Right renal pelvis (tissue), 4 donors: ENCODE measurements around the gene PTPN6. TPM values are rescaled to one million over a fixed set of nuclear protein-coding genes. Genes with fewer than 3 reads are reported as not detected.

Experiments used
- DNase-seq, 4 donors: peaks; one replicate each; pipeline ENCODE4 v3.0.0-alpha.2; 2013; ENCODE audit warnings: low read depth in 4 of 4, low spot score in 3 of 4, missing footprints in 1 of 4
- polyA plus RNA-seq, 4 donors: library from polyadenylated mRNA; unstranded; fragments of 120-200 nt; gene quantifications; one replicate each; pipeline ENCODE4 v1.2.1, GENCODE V29; 2013; ENCODE audit not compliant: insufficient read length in 4 of 4

PTPN6 gene
- polyA plus RNA-seq, 4 donors, result 19.1 to 22.4 (median 20.9) TPM

- no peak for DNase-seq
These were observed 12.7 kb downstream of the PTPN6 start for GRCh38 chr12:6963791-6964413.

- DNase-seq, result no peak
These were observed 13.5 kb downstream of the PTPN6 start for GRCh38 chr12:6964605-6965025.

GRCh38 chr12:6965026-6965661 is 14.0 kb downstream of the PTPN6 start:
- peak in 3 of 4 donors; percentile 71 to 81 (median 72) for DNase-seq

GRCh38 chr12:6965714-6966113 is 14.6 kb downstream of the PTPN6 start:
- DNase-seq, result no peak

- no peak for DNase-seq
These were observed 15.2 kb downstream of the PTPN6 start for GRCh38 chr12:6966351-6966750.

GRCh38 chr12:6967651-6968100 is 16.5 kb downstream of the PTPN6 start:
- DNase-seq, result no peak

GRCh38 chr12:6968426-6968825 is 17.3 kb downstream of the PTPN6 start:
- DNase-seq, result no peak

GRCh38 chr12:6970096-6970527 is 19.0 kb downstream of the PTPN6 start:
- DNase-seq, result no peak

GRCh38 chr12:6974180-6974579 is 23.0 kb downstream of the PTPN6 start:
- DNase-seq, result no peak

- no peak for DNase-seq
These were observed 24.3 kb downstream of the PTPN6 start for GRCh38 chr12:6975297-6976032.

- DNase-seq, result no peak
These were observed 26.5 kb downstream of the PTPN6 start for GRCh38 chr12:6977653-6978052.

GRCh38 chr12:6978188-6978587 is 27.0 kb downstream of the PTPN6 start:
- no peak for DNase-seq

- no peak for DNase-seq
These were observed 27.5 kb downstream of the PTPN6 start for GRCh38 chr12:6978611-6979011.

GRCh38 chr12:6979021-6979420 is 27.9 kb downstream of the PTPN6 start:
- no peak for DNase-seq

GRCh38 chr12:6979453-6979852 is 28.3 kb downstream of the PTPN6 start:
- DNase-seq, result no peak

- DNase-seq, result no peak
These were observed 28.9 kb downstream of the PTPN6 start for GRCh38 chr12:6980075-6980474.

GRCh38 chr12:6980740-6981139 is 29.6 kb downstream of the PTPN6 start:
- DNase-seq, result no peak

GRCh38 chr12:6981152-6982052 is 30.2 kb downstream of the PTPN6 start:
- DNase-seq, result no peak

- no peak for DNase-seq
These were observed 31.4 kb downstream of the PTPN6 start for GRCh38 chr12:6982532-6982931.

- DNase-seq, result no peak
These were observed 36.9 kb downstream of the PTPN6 start for GRCh38 chr12:6987956-6988553.
